Esophagus muscularis mucosa (tissue), 3 donors: ENCODE results near the gene CCDC85C.

Source experiments
- CTCF ChIP-seq, 3 experiments: fragments of 200-600 bp in 2 of 3; fragments of 450-650 bp in 1 of 3; sonication (generic) in 2 of 3; IDR thresholded peaks; one replicate each; pipeline ENCODE4 v1.5.1; 2017 to 2019; ENCODE audit warnings: antibody characterized with exemption in 3 of 3, mild to moderate bottlenecking in 2 of 3, moderate library complexity in 1 of 3
- POLR2AphosphoS5 ChIP-seq, 2 donors: sonication (generic); formaldehyde crosslinking; IDR thresholded peaks; one replicate each; pipeline ENCODE4 v1.6.1; 2017; ENCODE audit warnings: antibody characterized with exemption in 2 of 2

DNA sequence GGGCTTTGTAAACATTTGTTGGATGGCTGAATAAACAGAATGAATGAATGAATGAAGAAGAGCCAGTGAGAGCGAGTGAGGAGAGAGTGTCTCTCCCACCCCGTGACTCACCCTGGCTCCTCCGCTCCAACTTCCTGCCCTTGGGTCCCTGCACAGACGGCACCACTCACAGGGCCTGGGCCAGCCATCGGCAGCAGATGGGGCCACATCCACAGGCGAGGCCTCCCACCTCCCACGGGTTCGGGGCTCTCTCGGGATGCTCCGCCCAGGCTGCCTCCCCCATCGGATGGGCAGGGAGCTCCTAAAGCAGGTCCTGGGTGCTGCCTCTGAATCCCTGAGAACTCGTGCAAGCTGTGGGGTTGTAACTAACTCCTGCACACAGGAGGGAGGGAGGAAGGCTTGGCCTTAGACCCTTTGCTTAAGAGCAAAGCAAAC is 81.5 kb downstream of the CCDC85C start:
- no peak for TF ChIP-seq CTCF (IDR thresholded peaks at IDR 0.05)
- TF ChIP-seq POLR2AphosphoS5 (IDR thresholded peaks at IDR 0.05): peak in 1 of 2 donors; percentile 22
